Keratinocyte (primary cell): ENCODE measurements around the gene NUP43. TPM values are rescaled to one million over a fixed set of nuclear protein-coding genes. Genes with fewer than 3 reads are reported as not detected.

ENCODE experiments used
- DNase-seq: peaks from one replicate; pipeline ENCODE4 v3.0.0-alpha.2; 2011; ENCODE audit warnings: low read depth, missing footprints, low spot score
- FAIRE-seq: peaks from 2 replicates; lab custom pipeline; 2011; peaks lifted over from hg19 to GRCh38; lab: Jason Lieb, UNC
- H2AFZ ChIP-seq: 2 replicates; pipeline ENCODE4 v1.6.0; 2012; ENCODE audit warnings: low read length, control low read depth, inconsistent platforms; ENCODE audit not compliant: control insufficient read depth
- H3K27ac ChIP-seq: 2 replicates; pipeline ENCODE4 v1.5.1; 2011; ENCODE audit warnings: low read length; ENCODE audit not compliant: control insufficient read depth, insufficient read depth
- H3K27me3 ChIP-seq: 3 replicates; pipeline ENCODE4 v1.6.0; 2011; ENCODE audit warnings: low read length; ENCODE audit not compliant: control insufficient read depth, insufficient read depth; ENCODE audit errors: extremely low read depth
- H3K36me3 ChIP-seq, 2 experiments: 2 replicates in 1 of 2; 3 replicates in 1 of 2; pipeline ENCODE4 v1.5.1; 2011; ENCODE audit warnings: low read length in 2 of 2, mild to moderate bottlenecking in 1 of 2; ENCODE audit not compliant: control insufficient read depth in 2 of 2, insufficient read depth in 2 of 2; ENCODE audit errors: extremely low read depth in 1 of 2
- H3K4me1 ChIP-seq: 3 replicates; pipeline ENCODE4 v1.5.1; 2011; ENCODE audit warnings: low read length; ENCODE audit not compliant: control insufficient read depth, insufficient read depth; ENCODE audit errors: extremely low read depth
- H3K4me2 ChIP-seq: 3 replicates; pipeline ENCODE4 v1.6.0; 2011; ENCODE audit warnings: low read depth, low read length; ENCODE audit not compliant: control insufficient read depth, insufficient read depth; ENCODE audit errors: extremely low read depth
- H3K4me3 ChIP-seq, 3 experiments: fragments of 200-600 bp in 1 of 3; sonication (generic) in 1 of 3; 2 replicates in 2 of 3; 3 replicates in 1 of 3; pipeline ENCODE4 v1.5.1; 2011 to 2016; ENCODE audit warnings: low read length in 3 of 3, mild to moderate bottlenecking in 3 of 3, control low read depth in 2 of 3, inconsistent platforms in 1 of 3, low read depth in 1 of 3, mixed read lengths in 1 of 3, mixed run types in 1 of 3, moderate library complexity in 1 of 3; ENCODE audit not compliant: control insufficient read depth in 2 of 3, insufficient read depth in 2 of 3; ENCODE audit errors: extremely low read depth in 1 of 3
- H3K79me2 ChIP-seq: 2 replicates; pipeline ENCODE4 v1.6.0; 2012; ENCODE audit warnings: low read length; ENCODE audit not compliant: control insufficient read depth, insufficient read depth
- H3K9ac ChIP-seq: 3 replicates; pipeline ENCODE4 v1.6.0; 2011; ENCODE audit warnings: low read length; ENCODE audit not compliant: control insufficient read depth, insufficient read depth; ENCODE audit errors: extremely low read depth
- H3K9me1 ChIP-seq: 3 replicates; pipeline ENCODE4 v1.6.0; 2011; ENCODE audit warnings: low read length; ENCODE audit not compliant: control insufficient read depth, insufficient read depth; ENCODE audit errors: extremely low read depth
- H3K9me3 ChIP-seq: 2 replicates; pipeline ENCODE4 v1.5.1; 2012; ENCODE audit warnings: low read depth, low read length; ENCODE audit not compliant: control insufficient read depth
- H4K20me1 ChIP-seq: 3 replicates; pipeline ENCODE4 v1.6.0; 2011; ENCODE audit warnings: low read length; ENCODE audit not compliant: control insufficient read depth, insufficient read depth; ENCODE audit errors: extremely low read depth
- CTCF ChIP-seq, 3 experiments: IDR thresholded peaks in 1 of 3; conservative IDR thresholded peaks in 1 of 3; optimal IDR thresholded peaks in 1 of 3; 2 replicates in 2 of 3; 3 replicates in 1 of 3; pipeline versions ENCODE3 to v1.5.1; 2011; ENCODE audit warnings: low read length in 3 of 3, mild to moderate bottlenecking in 3 of 3, moderate library complexity in 2 of 3, control low read depth in 1 of 3, inconsistent platforms in 1 of 3; ENCODE audit not compliant: insufficient read depth in 2 of 3; ENCODE audit errors: extremely low read depth in 1 of 3
- EZH2 ChIP-seq: IDR thresholded peaks from one replicate; pipeline ENCODE4 v1.6.1; 2012; ENCODE audit warnings: inconsistent platforms, mild to moderate bottlenecking, low read length, moderate library complexity
- dilution Hi-C: fragments of 300-500 bp; cut with MboI; formaldehyde crosslinking; loops from one replicate; pipeline ENCODE4 v1.7.0; 2020; ENCODE audit warnings: low sequenced_read_pairs; ENCODE audit not compliant: extremely low pct_ligation_motif_present
- polyA minus RNA-seq, 3 experiments: library from RNA; depleted of rRNA, polyadenylated mRNA; stranded (reverse); fragments of >200 nt; gene quantifications; 1 replicate in 1 of 3; 2 replicates in 1 of 3; 3 replicates in 1 of 3; pipeline ENCODE4 v1.2.3, GENCODE V29; 2011
- polyA plus RNA-seq, 5 experiments: library from polyadenylated mRNA; depleted of rRNA in 3 of 5; stranded (reverse) in 3 of 5; stranded (forward) in 1 of 5; unstranded in 1 of 5; fragments of >200 nt; gene quantifications; 1 replicate in 1 of 5; 2 replicates in 3 of 5; 3 replicates in 1 of 5; pipeline versions ENCODE4 v1.2.1 to v1.2.3, GENCODE V29; 2011 to 2012; ENCODE audit warnings: missing spikeins in 2 of 5, low read depth in 1 of 5, low replicate concordance in 1 of 5

The NUP43 gene, protein sequence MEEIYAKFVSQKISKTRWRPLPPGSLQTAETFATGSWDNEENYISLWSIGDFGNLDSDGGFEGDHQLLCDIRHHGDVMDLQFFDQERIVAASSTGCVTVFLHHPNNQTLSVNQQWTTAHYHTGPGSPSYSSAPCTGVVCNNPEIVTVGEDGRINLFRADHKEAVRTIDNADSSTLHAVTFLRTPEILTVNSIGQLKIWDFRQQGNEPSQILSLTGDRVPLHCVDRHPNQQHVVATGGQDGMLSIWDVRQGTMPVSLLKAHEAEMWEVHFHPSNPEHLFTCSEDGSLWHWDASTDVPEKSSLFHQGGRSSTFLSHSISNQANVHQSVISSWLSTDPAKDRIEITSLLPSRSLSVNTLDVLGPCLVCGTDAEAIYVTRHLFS
- polyA plus RNA-seq (24.0 to 33.8 TPM (median 30.2 TPM) in 3 replicates), polyA minus RNA-seq (33.1 to 101 TPM (median 64.8 TPM) in 3 replicates)
- polyA plus RNA-seq (2011; ENCODE audit: low read depth) = 20.3 TPM
- 18.5 and 34.2 TPM in 2 replicates for polyA plus RNA-seq (2011; cell fraction: cytosol; rRNA removed)
- polyA plus RNA-seq (2011; cell fraction: nucleus; rRNA removed) = 33.7 and 35.1 TPM in 2 replicates
- 16.5 and 23.1 TPM in 2 replicates for polyA plus RNA-seq (2012; ENCODE audit: low replicate concordance)
- 21.9 TPM for polyA minus RNA-seq (2011; cell fraction: cytosol; rRNA and poly(A)+ RNA removed)
- polyA minus RNA-seq (2011; cell fraction: nucleus; rRNA and poly(A)+ RNA removed) = 14.1 and 31.7 TPM in 2 replicates

GRCh38 chr6:149746147-149746946 is at the start of gene NUP43:
Gene NUP43 (minus strand): TSS chr6:149746529. CDS start chr6:149746495, 34 bp downstream.
- peaks cover 5% of the 10 kb centered on the region for H3K4me1 ChIP-seq
- peak within 1 kb of the TSS; percentile 88 to 95 (median 94) for H3K4me3 ChIP-seq
- peak within 1 kb of the TSS; percentile 79 for H3K27ac ChIP-seq
- TF ChIP-seq EZH2 (no peak), CTCF (optimal IDR thresholded peaks at IDR 0.05 in 1 of 3, IDR thresholded peaks at IDR 0.05 in 1 of 3, conservative IDR thresholded peaks at IDR 0.05 in 1 of 3; ENCODE audit: extremely low read depth in 1 of 3, insufficient read depth in 2 of 3, low read length in 3 of 3) (peak; percentile 11 to 56 (median 41))
- H3K9ac ChIP-seq = peak within 1 kb of the TSS; percentile 90
- dilution Hi-C loops = no loop called here
- peaks cover 4 to 6% of the 10 kb centered on the region in 2 experiments for H3K36me3 ChIP-seq
- no peaks in the 10 kb centered on the region for H3K9me1 ChIP-seq
- H3K27me3 ChIP-seq = no peaks in the 10 kb centered on the region
- H4K20me1 ChIP-seq = no peaks in the 10 kb centered on the region
- FAIRE-seq (peak; percentile 74), DNase-seq (peak; percentile 44)
- peak within 1 kb of the TSS; percentile 92 for H2AFZ ChIP-seq
- peak within 1 kb of the TSS; percentile 88 for H3K4me2 ChIP-seq
- H3K79me2 ChIP-seq = peaks cover 35% of the 10 kb centered on the region
- no peaks in the 10 kb centered on the region for H3K9me3 ChIP-seq

- H3K79me2 ChIP-seq = peaks cover 12% of the 10 kb centered on the region
Observed at GRCh38 chr6:149783551-149783950, 37.2 kb upstream of the NUP43 start.

More at GRCh38 chr6:149783551-149783950, 37.2 kb upstream of the NUP43 start:
- Histone ChIP-seq H3K36me3 (peaks cover 7 to 8% of the 10 kb centered on the region in 2 experiments), H2AFZ (no peak overlapping the region), H3K4me3 (no peak overlapping the region), H3K4me2 (no peak overlapping the region), H3K9me1 (no peaks in the 10 kb centered on the region), H3K9ac (no peak overlapping the region), H3K4me1 (no peaks in the 10 kb centered on the region), H3K9me3 (no peaks in the 10 kb centered on the region), H4K20me1 (no peaks in the 10 kb centered on the region), H3K27me3 (no peaks in the 10 kb centered on the region), H3K27ac (no peak overlapping the region)
- dilution Hi-C loops = no loop called here
- DNase-seq (no peak), FAIRE-seq (no peak)
- TF ChIP-seq CTCF (optimal IDR thresholded peaks at IDR 0.05 in 1 of 3, IDR thresholded peaks at IDR 0.05 in 1 of 3, conservative IDR thresholded peaks at IDR 0.05 in 1 of 3; ENCODE audit: extremely low read depth in 1 of 3, insufficient read depth in 2 of 3, low read length in 3 of 3) = no peak
- TF ChIP-seq EZH2 = no peak
